K562 (cell line): ENCODE results near the gene TECRL.

Experiments used
- E2F6 ChIP-seq, 2 experiments: IDR thresholded peaks; 2 replicates each; pipeline ENCODE4 v1.6.1; 2011; ENCODE audit warnings: borderline replicate concordance in 1 of 2, control low read depth in 1 of 2, low read depth in 1 of 2, low read length in 1 of 2, mild to moderate bottlenecking in 1 of 2, mixed read lengths in 1 of 2, moderate library complexity in 1 of 2; ENCODE audit not compliant: insufficient read depth in 1 of 2, insufficient read length in 1 of 2, poor library complexity in 1 of 2, severe bottlenecking in 1 of 2; ENCODE audit errors: extremely low read depth in 1 of 2
- EZH2 ChIP-seq: IDR thresholded peaks from 2 replicates; pipeline ENCODE4 v1.6.1; 2012; ENCODE audit warnings: low read depth, mild to moderate bottlenecking, inconsistent platforms, low read length, borderline replicate concordance
- MAZ ChIP-seq, 2 experiments: fragments of 450-650 bp in 1 of 2; sonication (generic) in 1 of 2; formaldehyde crosslinking; IDR thresholded peaks in 1 of 2; conservative IDR thresholded peaks in 1 of 2; 2 replicates each; pipeline versions ENCODE4 v1.4.0 to v1.5.0; 2020; ENCODE audit warnings: mild to moderate bottlenecking in 1 of 2, missing genetic modification reagents in 1 of 2
- POLR2A ChIP-seq: fragments of 450-650 bp; conservative IDR thresholded peaks from 2 replicates; pipeline ENCODE4 v1.6.1; 2016
- RFX5 ChIP-seq: IDR thresholded peaks from 2 replicates; pipeline ENCODE4 v1.6.1; 2011; ENCODE audit warnings: low read depth, mild to moderate bottlenecking, improper control_type of control experiment, low read length
- SP2 ChIP-seq: IDR thresholded peaks from 2 replicates; pipeline ENCODE4 v1.6.1; 2011; ENCODE audit warnings: mild to moderate bottlenecking, low read depth, low read length, moderate library complexity; ENCODE audit not compliant: poor library complexity, severe bottlenecking; ENCODE audit errors: extremely low read depth
- TSHZ1 ChIP-seq: fragments of 250-450 bp; sonication (Bioruptor Pico); IDR thresholded peaks from 2 replicates; pipeline ENCODE4 v1.4.0; 2020; ENCODE audit warnings: mild to moderate bottlenecking, moderate library complexity
- USF1 ChIP-seq: sonication (generic); formaldehyde crosslinking; IDR thresholded peaks from 2 replicates; pipeline ENCODE4 v1.9.0; 2022; ENCODE audit warnings: mild to moderate bottlenecking, missing genetic modification reagents
- YBX1 ChIP-seq: fragments of 450-650 bp; IDR thresholded peaks from 2 replicates; pipeline ENCODE4 v1.7.1; 2016; ENCODE audit warnings: mild to moderate bottlenecking
- ZNF780A ChIP-seq: fragments of 250-450 bp; sonication (Bioruptor Pico); IDR thresholded peaks from 2 replicates; pipeline ENCODE4 v1.5.0; 2021; ENCODE audit warnings: mild to moderate bottlenecking
- TF ChIP-seq, protein P1 (sequence below): fragments of 450-650 bp; IDR thresholded peaks from 2 replicates; pipeline ENCODE4 v1.6.1; 2017; ENCODE audit warnings: antibody characterized with exemption, mild to moderate bottlenecking
- TF ChIP-seq, protein P2 (sequence below): sonication (generic); formaldehyde crosslinking; IDR thresholded peaks from 2 replicates; pipeline ENCODE4 v1.8.0; 2022; ENCODE audit warnings: mild to moderate bottlenecking, low read depth, missing genetic modification reagents

- TF ChIP-seq, protein P1, sequence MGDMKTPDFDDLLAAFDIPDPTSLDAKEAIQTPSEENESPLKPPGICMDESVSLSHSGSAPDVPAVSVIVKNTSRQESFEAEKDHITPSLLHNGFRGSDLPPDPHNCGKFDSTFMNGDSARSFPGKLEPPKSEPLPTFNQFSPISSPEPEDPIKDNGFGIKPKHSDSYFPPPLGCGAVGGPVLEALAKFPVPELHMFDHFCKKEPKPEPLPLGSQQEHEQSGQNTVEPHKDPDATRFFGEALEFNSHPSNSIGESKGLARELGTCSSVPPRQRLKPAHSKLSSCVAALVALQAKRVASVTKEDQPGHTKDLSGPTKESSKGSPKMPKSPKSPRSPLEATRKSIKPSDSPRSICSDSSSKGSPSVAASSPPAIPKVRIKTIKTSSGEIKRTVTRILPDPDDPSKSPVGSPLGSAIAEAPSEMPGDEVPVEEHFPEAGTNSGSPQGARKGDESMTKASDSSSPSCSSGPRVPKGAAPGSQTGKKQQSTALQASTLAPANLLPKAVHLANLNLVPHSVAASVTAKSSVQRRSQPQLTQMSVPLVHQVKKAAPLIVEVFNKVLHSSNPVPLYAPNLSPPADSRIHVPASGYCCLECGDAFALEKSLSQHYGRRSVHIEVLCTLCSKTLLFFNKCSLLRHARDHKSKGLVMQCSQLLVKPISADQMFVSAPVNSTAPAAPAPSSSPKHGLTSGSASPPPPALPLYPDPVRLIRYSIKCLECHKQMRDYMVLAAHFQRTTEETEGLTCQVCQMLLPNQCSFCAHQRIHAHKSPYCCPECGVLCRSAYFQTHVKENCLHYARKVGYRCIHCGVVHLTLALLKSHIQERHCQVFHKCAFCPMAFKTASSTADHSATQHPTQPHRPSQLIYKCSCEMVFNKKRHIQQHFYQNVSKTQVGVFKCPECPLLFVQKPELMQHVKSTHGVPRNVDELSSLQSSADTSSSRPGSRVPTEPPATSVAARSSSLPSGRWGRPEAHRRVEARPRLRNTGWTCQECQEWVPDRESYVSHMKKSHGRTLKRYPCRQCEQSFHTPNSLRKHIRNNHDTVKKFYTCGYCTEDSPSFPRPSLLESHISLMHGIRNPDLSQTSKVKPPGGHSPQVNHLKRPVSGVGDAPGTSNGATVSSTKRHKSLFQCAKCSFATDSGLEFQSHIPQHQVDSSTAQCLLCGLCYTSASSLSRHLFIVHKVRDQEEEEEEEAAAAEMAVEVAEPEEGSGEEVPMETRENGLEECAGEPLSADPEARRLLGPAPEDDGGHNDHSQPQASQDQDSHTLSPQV: no peak
- TF ChIP-seq TSHZ1 (CRISPR knock-in tag) (no peak), USF1 (CRISPR knock-in tag) (no peak), EZH2 (no peak), MAZ (CRISPR knock-in tag; conservative IDR thresholded peaks at IDR 0.05 in 1 of 2, IDR thresholded peaks at IDR 0.05 in 1 of 2) (no peak), ZNF780A (no peak), POLR2A (no peak), YBX1 (no peak), RFX5 (no peak), SP2 (no peak), E2F6 (IDR thresholded peaks at IDR 0.05; ENCODE audit: borderline replicate concordance in 1 of 2, extremely low read depth in 1 of 2, insufficient read depth in 1 of 2, insufficient read length in 1 of 2, low read depth in 1 of 2, low read length in 1 of 2, poor library complexity in 1 of 2, severe bottlenecking in 1 of 2) (no peak)
- TF ChIP-seq, protein P2, sequence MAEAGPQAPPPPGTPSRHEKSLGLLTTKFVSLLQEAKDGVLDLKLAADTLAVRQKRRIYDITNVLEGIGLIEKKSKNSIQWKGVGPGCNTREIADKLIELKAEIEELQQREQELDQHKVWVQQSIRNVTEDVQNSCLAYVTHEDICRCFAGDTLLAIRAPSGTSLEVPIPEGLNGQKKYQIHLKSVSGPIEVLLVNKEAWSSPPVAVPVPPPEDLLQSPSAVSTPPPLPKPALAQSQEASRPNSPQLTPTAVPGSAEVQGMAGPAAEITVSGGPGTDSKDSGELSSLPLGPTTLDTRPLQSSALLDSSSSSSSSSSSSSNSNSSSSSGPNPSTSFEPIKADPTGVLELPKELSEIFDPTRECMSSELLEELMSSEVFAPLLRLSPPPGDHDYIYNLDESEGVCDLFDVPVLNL: no peak
Measured at GRCh38 chr4:64360664-64361398, 48.4 kb downstream of the TECRL start.
